KMS-11 (cell line): Measurements from ENCODE around the gene LEMD3.

Experiments
- H2AFZ ChIP-seq: fragments of 200-600 bp; sonication (generic); 2 replicates; pipeline ENCODE4 v1.6.1; 2016; ENCODE audit warnings: antibody characterized with exemption, mixed run types, low read depth
- H3K27ac ChIP-seq: fragments of 200-600 bp; sonication (generic); 2 replicates; pipeline ENCODE4 v1.6.1; 2016; ENCODE audit warnings: mild to moderate bottlenecking, mixed run types
- H3K27me3 ChIP-seq: fragments of 200-600 bp; sonication (generic); 2 replicates; pipeline ENCODE4 v1.6.1; 2017; ENCODE audit warnings: mild to moderate bottlenecking, low read depth, mixed run types, moderate library complexity; ENCODE audit not compliant: insufficient read depth
- H3K36me3 ChIP-seq: fragments of 200-600 bp; sonication (generic); 2 replicates; pipeline ENCODE4 v1.6.1; 2017; ENCODE audit warnings: mild to moderate bottlenecking, mixed run types; ENCODE audit not compliant: insufficient read depth
- H3K4me1 ChIP-seq: fragments of 200-600 bp; sonication (generic); 2 replicates; pipeline ENCODE4 v1.6.1; 2016; ENCODE audit warnings: mild to moderate bottlenecking, low read depth, mixed run types; ENCODE audit not compliant: poor library complexity, severe bottlenecking
- H3K4me2 ChIP-seq: fragments of 200-600 bp; sonication (generic); 2 replicates; pipeline ENCODE4 v1.7.0; 2016; ENCODE audit warnings: mild to moderate bottlenecking, mixed run types
- H3K4me3 ChIP-seq: fragments of 200-600 bp; sonication (generic); IDR thresholded peaks from 2 replicates; pipeline ENCODE4 v1.6.1; 2017; ENCODE audit warnings: low read depth, low read length, mixed read lengths; ENCODE audit not compliant: insufficient read depth
- H3K79me2 ChIP-seq: fragments of 200-600 bp; sonication (generic); 2 replicates; pipeline ENCODE4 v1.6.1; 2016; ENCODE audit warnings: low read depth, mixed run types; ENCODE audit not compliant: insufficient read depth
- H3K9ac ChIP-seq: fragments of 200-600 bp; sonication (generic); 2 replicates; pipeline ENCODE4 v1.6.1; 2016; ENCODE audit warnings: mild to moderate bottlenecking, mixed run types
- H4K20me1 ChIP-seq: fragments of 200-600 bp; sonication (generic); 2 replicates; pipeline ENCODE4 v1.6.1; 2016; ENCODE audit warnings: mild to moderate bottlenecking, mixed run types; ENCODE audit not compliant: insufficient read depth
- CTCF ChIP-seq: fragments of 200-600 bp; sonication (generic); conservative IDR thresholded peaks from 2 replicates; pipeline ENCODE4 v1.6.1; 2017; ENCODE audit warnings: low read depth, mild to moderate bottlenecking, antibody characterized with exemption, low read length, moderate library complexity, mixed read lengths

Gene LEMD3

GRCh38 chr12:65152596-65152995 is 16.8 kb upstream of the LEMD3 start:
- Histone ChIP-seq H3K36me3 (no peaks in the 10 kb centered on the region), H3K9ac (no peak overlapping the region), H3K4me1 (peaks cover 10% of the 10 kb centered on the region), H3K27ac (no peak overlapping the region), H4K20me1 (no peaks in the 10 kb centered on the region), H2AFZ (no peak overlapping the region), H3K79me2 (no peaks in the 10 kb centered on the region), H3K4me3 (no peak overlapping the region), H3K27me3 (no peaks in the 10 kb centered on the region), H3K4me2 (no peak overlapping the region)
- TF ChIP-seq CTCF = no peak

GRCh38 chr12:65155784-65156183 is 13.6 kb upstream of the LEMD3 start:
- Histone ChIP-seq H3K36me3 (no peaks in the 10 kb centered on the region), H3K9ac (peak overlapping the region; percentile 2; the same call in 1 of the 2 replicates), H3K79me2 (no peaks in the 10 kb centered on the region), H3K4me2 (peak overlapping the region; percentile 6; the same call in 1 of the 2 replicates), H3K4me3 (no peak overlapping the region), H3K4me1 (peaks cover 10% of the 10 kb centered on the region), H4K20me1 (no peaks in the 10 kb centered on the region), H3K27ac (no peak overlapping the region), H3K27me3 (no peaks in the 10 kb centered on the region), H2AFZ (peak overlapping the region; percentile 61)
- no peak for TF ChIP-seq CTCF

DNA sequence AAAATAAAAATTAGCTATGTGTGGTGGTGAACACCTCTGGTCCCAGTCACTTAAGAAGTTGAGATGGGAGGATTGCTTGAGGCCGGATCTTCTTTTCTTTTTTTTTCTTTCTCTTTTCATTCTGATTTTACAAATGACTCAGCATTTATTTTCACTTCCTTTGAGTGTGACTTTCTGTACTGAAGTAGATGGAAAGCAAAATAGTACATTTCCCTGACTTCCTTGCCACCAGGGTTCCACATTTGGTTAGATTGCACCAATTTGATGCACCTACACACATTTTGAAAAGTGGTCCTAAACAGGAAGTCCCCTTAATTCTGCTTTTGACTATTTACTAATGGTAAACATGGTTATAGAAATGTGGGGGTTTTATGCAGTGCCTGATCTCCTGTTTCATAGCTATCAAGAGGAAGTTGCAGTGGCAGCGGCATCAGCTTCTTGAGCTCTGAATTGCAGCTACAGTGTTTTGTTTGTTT is 13.0 kb upstream of the LEMD3 start:
- H3K27ac ChIP-seq = peak overlapping the region; percentile 26; the same call in 1 of the 2 replicates
- peak overlapping the region; percentile 6 for H3K4me2 ChIP-seq

DNA sequence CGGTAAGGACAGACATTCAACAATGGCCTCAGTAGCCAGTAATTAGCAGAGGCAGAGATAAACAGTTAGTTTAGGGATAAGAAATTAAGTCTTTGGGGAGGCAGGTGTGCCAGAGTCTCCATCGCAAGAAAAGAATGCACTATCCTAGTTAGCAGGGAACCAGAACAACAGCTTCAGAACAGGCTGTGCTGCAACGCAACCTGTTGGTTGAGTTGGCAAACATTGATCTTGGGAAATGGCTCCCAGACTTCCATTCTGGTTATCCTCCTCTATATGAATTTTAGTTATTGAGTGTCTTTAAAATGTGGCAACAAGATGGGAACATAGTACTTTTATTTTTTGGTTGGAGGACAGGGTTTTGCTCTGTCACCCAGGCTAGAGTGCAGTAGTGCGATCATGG is 12.3 kb upstream of the LEMD3 start:
- H3K4me3 ChIP-seq = no peak overlapping the region
- TF ChIP-seq CTCF = no peak
- no peak overlapping the region for H3K27ac ChIP-seq
- peaks cover 10% of the 10 kb centered on the region for H3K4me1 ChIP-seq
- no peak overlapping the region for H3K4me2 ChIP-seq
- no peaks in the 10 kb centered on the region for H4K20me1 ChIP-seq
- no peaks in the 10 kb centered on the region for H3K36me3 ChIP-seq
- H3K79me2 ChIP-seq = no peaks in the 10 kb centered on the region
- H3K27me3 ChIP-seq = no peaks in the 10 kb centered on the region
- no peak overlapping the region for H3K9ac ChIP-seq
- peak overlapping the region; percentile 61; the same call in 1 of the 2 replicates for H2AFZ ChIP-seq

More for the DNA sequence above, 13.0 kb upstream of the LEMD3 start:
- H3K36me3 ChIP-seq = no peaks in the 10 kb centered on the region
- peaks cover 10% of the 10 kb centered on the region for H3K4me1 ChIP-seq
- peak overlapping the region; percentile 2; the same call in 1 of the 2 replicates for H3K9ac ChIP-seq
- H3K4me3 ChIP-seq = no peak overlapping the region
- H3K79me2 ChIP-seq = no peaks in the 10 kb centered on the region
- peak overlapping the region; percentile 61 for H2AFZ ChIP-seq
- no peaks in the 10 kb centered on the region for H4K20me1 ChIP-seq
- TF ChIP-seq CTCF = no peak
- H3K27me3 ChIP-seq = no peaks in the 10 kb centered on the region
